ENCODE results near the gene SMIM20.
"Not testable (repeated sequence)": the region's sequence is repeated elsewhere in the genome, so short reads cannot be mapped to it uniquely, and the experiment has no call there.

Gene SMIM20

DNA sequence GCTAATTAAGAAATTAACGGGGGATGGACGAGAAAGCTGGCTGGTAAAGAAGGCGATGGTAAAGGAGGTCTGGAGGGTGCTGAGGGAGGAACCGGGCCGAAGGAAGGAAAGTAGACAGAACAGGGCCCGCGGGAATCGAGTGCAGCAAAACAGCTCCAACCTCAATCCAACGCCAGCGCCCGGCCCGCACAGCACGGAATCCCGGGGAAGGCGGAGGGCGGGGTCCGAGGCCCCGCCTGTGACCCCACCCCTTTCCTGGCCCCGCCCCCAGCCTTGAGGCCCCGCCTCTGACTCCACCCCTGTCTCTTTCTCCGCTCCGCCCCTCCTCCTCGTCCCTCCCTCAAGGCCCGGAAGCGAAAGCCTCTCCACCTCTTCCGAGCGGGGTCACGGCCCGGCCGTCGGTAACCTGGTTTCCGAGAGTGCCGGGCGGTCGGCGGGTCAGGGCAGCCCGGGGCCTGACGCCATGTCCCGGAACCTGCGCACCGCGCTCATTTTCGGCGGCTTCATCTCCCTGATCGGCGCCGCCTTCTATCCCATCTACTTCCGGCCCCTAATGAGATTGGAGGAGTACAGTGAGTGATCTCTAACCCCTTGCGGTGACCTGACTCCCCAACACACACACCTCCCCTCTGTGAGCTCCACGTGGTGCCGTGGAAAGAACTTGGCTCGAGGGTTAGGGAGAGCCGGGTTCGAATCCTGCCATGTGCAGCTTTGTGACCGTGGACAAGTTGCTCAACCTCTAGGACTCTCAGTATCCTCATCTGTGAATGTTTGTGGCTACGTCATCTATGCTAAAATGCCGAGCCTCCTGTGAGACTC is at the start of gene SMIM20:
SMIM20 (plus strand) TSS at position 370 of the 819 bp plus-strand sequence; CDS start at position 464, 94 bp downstream.
- peak; percentile 90 for DNase-seq

- no peak for DNase-seq
Observed at GRCh38 chr4:25865586-25865985, 48.4 kb upstream of the SMIM20 start.

- not testable (repeated sequence) for DNase-seq
Observed at GRCh38 chr4:25866401-25866800, 47.6 kb upstream of the SMIM20 start.

- DNase-seq: no peak
Observed at GRCh38 chr4:25867781-25868294, 46.2 kb upstream of the SMIM20 start.

DNA sequence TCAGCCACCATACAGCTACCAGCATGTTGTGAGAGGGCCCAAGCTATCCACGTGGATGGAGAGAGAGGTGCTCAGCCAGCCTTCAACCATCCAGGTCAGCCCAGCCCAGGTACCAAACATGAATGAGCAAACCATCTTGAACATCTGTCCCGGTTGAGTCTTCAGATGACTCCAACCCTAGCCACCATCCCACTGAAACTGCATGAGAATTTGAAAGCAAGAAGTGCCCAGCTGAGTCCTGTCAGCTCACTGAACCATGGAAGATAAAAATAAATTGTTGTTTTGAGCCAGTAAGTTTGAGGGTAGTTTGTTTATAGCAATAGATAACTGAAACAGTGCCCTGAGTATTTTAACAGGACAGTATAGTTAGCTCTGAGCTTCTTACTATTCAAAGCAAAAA is 43.9 kb upstream of the SMIM20 start:
- no peak for DNase-seq

DNA sequence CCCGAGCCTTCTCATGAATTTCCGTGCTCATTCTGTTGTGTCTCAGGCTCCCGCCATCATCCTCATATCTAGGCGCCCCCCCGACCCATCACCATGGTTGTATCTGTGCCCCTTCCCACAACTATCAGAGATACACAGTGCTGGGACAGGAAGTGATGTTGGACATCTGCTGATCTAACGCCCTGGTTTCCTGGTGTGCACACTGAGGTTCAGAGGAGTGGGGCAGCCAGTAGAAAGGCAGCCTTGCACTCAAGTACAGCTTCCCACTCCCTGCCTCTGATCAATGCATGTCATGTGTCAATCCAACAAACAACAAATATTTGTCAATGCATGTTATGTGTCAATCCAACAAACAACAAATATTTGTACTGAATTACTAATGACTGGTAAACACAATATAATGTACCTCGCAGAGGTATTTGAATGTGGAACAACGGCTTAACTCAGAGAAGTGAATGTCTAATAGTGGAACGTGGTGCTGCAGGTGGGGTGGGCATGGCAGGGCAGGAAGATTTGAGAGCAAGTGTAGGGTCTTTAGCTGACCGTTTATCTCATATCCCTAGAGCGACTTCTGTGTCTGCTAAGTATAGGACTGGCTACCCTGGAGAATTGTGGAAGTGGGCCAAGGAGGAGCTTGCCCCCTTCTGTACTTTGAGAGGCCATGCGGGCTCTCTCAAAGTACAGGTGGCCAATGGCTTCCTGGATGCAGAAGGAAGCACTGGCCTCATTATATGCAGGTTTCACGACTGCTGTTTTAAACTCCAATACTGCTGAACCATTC is 41.0 kb upstream of the SMIM20 start:
- DNase-seq: no peak

DNA sequence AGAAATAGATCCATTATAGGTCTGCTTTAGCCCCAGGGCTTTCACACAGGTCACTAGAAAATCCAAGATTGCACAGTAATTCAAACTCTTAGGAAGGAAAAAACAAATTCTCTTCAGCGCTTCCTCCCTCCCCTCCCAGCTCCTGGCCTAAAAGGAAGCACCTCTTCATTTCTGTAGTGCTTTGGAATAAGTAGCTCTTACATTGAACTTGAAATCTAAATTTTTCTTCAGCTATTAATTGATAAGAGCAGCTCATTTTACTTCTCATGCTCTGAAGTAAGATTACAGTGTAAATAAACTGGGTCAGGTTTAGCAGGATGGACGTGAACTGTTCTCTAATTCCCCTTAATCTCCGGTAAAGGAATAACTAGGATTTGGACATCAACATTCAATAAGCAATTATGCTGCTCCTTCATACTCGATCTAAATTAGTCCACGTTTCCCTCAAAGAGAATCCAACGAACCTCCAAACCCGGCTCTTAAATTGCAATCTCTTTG is 40.3 kb upstream of the SMIM20 start:
- no peak for DNase-seq

DNA sequence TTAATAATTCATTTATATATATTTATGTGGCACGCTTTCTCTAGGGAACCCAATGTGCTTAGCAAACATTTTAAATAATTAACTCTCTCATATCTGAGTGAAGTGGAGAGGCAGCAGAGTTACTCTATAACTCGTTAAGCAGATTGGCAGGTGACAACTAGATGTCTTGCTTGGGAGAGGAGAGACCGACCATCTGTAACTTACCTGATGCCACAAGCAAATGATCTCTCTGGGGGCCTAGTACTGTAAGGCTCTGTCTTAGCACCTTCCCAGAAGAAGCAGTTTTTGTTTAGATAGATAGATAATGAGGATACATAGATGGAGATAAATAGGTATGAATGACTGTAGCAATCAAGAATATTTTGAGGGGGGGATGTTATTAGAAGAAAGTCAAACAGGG is 39.4 kb upstream of the SMIM20 start:
- DNase-seq: no peak

GRCh38 chr4:25875281-25875745 is 38.7 kb upstream of the SMIM20 start:
- DNase-seq: no peak

DNA sequence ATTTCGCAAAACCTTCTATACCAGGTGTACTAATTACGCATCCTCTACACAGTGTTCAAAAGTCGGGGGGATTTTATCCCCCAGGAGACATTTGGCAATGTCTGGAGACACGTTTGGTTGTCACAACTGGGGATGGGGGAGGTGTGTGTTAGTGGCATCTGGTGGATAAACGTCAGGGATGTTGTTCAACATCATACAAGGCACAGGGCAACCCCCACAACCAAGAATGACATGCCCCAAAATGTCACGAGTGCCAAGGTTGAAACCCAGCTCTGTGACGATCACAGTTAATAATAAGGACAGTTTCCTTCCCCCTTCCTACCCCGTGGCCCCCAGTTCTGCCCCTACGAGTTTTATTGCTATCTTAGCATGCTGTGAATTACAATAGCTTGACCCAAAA is 35.3 kb upstream of the SMIM20 start:
- no peak for DNase-seq

DNA sequence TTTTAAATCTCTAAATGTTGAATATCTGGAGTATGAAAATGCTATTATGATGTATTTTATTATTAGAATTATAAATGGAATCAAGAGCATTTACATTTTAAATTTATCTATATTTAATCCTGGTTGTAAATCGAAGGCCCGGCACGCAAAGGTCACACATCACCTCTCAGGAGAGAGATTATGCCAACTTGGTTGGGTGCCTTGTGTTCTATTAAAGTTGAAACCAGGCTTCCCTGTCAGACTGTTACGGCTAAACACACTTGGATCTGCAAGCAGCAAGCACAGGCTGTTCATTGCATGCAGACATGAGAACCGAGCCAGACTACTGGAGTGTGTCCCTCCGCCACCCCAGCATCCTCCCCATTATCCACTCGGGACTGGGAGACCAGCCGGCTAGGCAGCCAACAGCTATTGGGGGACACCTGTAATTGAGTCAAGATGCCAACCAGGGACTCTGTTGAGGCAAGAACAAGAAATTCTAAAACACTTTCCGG is 34.9 kb upstream of the SMIM20 start:
- DNase-seq: no peak

DNA sequence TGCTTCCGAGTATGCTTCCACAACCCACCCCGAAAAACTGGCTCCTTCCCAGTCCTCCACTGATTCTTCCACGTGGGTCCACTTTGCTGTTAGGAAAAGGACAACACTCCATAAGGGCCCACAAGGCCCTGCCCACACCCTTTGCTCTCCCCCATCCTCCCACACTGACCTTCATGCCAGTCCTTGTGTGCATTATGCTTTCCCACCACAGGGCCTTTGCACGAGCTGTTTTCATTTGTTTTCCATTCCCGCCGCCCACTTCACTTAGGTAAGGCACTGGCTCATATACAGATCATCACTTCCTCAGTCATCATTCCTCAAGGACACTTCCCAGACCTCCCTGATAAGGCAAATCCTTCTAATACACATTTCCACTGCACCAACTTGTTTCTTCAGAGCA is 34.4 kb upstream of the SMIM20 start:
- no peak for DNase-seq

DNA sequence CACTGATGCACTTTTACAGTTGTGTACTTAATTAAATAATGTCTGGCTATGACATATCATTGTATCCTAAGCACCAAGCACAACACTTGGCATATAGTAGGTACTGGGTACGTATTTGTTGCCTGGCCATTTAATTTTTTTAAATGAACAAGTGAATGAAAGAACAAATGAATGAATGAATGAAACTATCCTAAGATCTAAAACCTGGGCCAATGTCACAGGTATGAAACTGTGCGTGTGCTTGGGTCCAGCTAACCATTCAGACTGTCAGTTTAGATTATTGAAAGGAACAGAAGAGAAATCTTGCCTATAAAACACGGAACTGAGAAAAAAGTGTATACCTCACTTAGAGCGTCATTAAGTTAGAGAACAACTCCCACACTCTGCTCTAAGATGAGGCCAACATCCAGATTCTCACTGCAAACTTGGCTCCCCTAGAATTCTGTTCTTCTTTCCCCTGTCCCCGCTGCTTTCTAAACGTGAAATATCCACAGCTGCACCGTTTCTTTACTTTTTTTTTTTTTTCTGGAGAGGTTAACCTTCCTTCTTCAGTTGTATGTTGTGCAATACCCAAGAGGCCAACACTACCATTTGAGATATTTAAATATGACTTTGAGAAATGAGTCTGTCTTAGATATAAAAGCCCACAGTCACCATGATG is 33.9 kb upstream of the SMIM20 start:
- no peak for DNase-seq

DNA sequence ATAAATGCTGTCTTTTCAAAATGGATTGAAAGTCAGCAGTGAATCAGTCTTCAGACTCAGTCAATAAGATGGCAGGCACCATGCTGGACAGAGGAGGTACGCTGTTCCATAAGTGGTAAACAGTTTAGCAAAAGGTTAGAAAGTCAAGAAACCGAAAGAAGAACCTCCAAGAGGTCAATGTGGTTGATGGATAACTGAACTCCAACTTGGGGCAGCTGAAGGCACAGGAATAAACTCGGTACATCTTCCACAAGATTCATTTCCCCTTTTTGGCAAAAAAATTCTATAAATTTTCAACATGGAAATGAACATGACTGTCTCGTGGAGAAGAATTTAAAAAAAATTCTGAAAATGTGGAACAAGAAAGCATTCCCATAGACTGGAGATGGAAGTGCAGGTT is 32.8 kb upstream of the SMIM20 start:
- no peak for DNase-seq

DNA sequence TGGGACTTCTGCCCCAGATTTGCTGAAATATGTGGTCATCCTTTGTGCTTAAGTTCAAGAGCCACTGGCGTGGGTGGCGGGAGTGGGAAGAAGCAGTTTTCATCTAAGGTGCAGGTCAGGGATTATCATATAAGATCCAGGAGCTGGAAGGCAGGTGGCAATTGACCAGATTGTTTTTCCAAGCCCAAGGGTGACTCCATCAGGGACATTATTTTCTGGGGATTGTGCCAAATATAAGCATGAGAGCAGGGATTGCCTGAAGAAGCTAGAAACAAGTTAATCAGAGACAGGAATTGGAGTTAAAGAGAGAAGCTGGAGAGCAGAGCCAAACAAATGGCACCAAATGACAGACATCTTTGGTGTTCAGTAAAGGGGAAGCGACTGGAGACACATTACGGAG is 31.8 kb upstream of the SMIM20 start:
- no peak for DNase-seq

- DNase-seq: no peak
Observed at GRCh38 chr4:25883565-25883964, 30.5 kb upstream of the SMIM20 start.

DNA sequence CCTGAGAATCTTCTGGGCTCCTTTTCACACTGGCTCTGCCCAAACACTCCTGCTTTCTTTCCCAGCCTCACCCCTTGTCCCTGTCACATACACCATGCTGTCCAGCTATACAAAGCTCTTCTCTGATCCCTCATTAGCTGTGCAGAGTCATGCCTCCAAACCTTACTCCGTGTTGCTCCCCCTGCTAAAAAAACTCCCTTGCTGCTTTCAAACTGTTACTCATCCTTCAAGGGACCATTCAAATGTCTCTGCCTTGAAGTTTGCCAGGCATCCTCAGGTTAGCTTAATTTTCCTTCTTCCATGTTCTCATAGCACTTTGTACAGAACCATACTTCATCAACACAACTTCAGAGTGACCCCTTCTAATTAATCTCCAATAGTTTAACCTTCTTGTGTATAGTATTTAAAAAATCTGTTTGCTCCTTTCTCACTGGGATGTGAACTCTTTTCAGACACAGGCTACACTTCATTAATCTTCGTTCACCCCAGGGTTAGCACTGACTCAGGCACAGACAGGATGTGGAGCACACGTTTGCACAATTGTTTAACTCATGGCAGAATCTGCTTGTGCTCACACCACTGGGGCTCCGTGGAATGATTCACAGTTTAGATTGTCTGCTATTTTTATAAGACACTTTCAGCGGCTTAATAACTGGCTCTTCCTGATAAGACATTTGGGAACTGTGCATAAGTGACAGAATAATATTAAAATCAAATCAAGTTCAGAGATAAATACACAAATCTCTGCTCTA is 29.8 kb upstream of the SMIM20 start:
- no peak for DNase-seq

DNA sequence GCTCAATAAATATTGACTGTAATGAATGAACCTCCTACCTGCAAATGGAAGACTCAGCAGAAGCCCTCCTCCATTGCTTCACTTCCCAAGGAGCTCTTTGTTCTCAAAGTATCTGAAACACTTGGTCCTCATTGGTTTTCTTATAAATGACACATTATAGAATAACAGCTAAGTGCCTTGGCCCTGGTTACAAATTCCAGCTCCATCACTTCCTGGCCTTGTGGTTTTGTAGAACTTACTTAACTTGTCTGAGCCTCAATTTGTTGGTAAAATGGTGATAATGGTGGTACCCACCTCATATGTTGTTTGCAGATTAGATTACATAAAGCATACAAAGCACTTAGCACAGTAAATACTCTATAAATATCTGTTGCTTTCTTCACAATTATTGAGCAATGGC is 25.2 kb upstream of the SMIM20 start:
- DNase-seq: no peak

DNA sequence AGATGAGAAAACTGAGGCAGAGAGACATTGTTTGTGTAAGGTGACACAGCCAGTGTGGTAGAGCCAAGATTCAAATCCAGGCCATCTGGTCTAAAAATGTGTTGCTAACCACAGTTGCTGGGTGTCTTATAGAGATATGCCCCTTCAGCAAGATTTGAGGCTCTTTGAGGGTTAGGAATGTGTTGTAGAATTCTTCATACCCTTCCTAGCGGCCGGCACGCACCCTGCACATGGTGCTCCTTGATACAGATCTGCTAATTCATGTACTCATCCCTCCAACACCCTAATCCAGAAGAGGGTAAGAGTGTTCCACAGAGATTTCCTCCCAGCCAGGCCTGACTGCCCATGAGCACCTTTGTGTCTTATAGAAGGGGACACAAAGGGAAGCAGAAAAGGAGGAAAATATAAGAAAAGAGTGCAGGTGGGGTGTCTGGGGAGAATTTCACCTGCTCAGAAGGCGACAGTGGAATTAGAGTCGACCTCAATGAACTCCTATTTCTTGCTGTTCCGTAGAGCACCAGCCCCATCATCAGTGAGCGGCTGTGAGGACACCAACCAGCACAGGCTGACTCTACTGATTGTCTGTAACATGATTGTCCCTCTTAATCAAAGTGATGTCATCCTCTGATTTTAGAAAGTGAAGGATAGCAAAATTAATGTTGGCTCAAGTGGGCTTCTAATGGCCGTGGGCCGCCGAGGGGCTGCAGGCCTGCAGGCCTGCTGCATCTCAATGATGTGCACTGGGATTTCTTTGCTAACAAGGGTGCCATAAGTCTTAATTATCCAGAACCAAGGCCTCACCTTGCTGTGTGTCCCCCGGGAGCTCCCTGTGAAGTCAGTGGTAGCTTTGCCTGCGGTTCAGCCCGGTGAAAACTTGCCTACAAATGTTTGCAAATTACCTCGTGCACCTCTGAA is 24.2 kb upstream of the SMIM20 start:
- no peak for DNase-seq

- DNase-seq: no peak
Observed at GRCh38 chr4:25890571-25891485, 23.2 kb upstream of the SMIM20 start.
